Measurements from ENCODE around the gene GRM4.

The GRM4 gene

GRCh38 chr6:34082864-34083626 is 62.8 kb downstream of the GRM4 start:
- Histone ChIP-seq H3K4me3 (ENCODE audit: insufficient read length, low read depth) (no peak overlapping the region), H3K9ac (ENCODE audit: insufficient read length, low read depth) (no peak overlapping the region), H3K9me3 (ENCODE audit: insufficient read depth, low read length) (no peaks in the 10 kb centered on the region), H3K27me3 (ENCODE audit: insufficient read depth, insufficient read length) (no peaks in the 10 kb centered on the region), H3K4me1 (ENCODE audit: insufficient read depth, insufficient read length) (peaks cover 35% of the 10 kb centered on the region), H3K36me3 (ENCODE audit: insufficient read depth, insufficient read length, low read length) (no peaks in the 10 kb centered on the region)
- TF ChIP-seq ZNF274 (IDR thresholded peaks at IDR 0.05; ENCODE audit: low read depth, low read length) (no peak), YY1 (IDR thresholded peaks at IDR 0.05; ENCODE audit: insufficient read depth, insufficient read length) (no peak), SUZ12 (IDR thresholded peaks at IDR 0.05; ENCODE audit: extremely low read depth, insufficient read depth, insufficient read length) (no peak)
- DNase-seq (ENCODE audit: low read depth, low spot score): peak; percentile 23

- Histone ChIP-seq H3K4me1 (ENCODE audit: insufficient read depth, insufficient read length) (peaks cover 35% of the 10 kb centered on the region), H3K36me3 (ENCODE audit: insufficient read depth, insufficient read length, low read length) (no peaks in the 10 kb centered on the region), H3K27me3 (ENCODE audit: insufficient read depth, insufficient read length) (no peaks in the 10 kb centered on the region), H3K9ac (ENCODE audit: insufficient read length, low read depth) (no peak overlapping the region), H3K9me3 (ENCODE audit: insufficient read depth, low read length) (no peaks in the 10 kb centered on the region), H3K4me3 (ENCODE audit: insufficient read length, low read depth) (no peak overlapping the region)
- DNase-seq (ENCODE audit: low read depth, low spot score): no peak
- TF ChIP-seq ZNF274 (IDR thresholded peaks at IDR 0.05; ENCODE audit: low read depth, low read length): no peak
- no peak for TF ChIP-seq YY1 (IDR thresholded peaks at IDR 0.05; ENCODE audit: insufficient read depth, insufficient read length)
- no peak for TF ChIP-seq SUZ12 (IDR thresholded peaks at IDR 0.05; ENCODE audit: extremely low read depth, insufficient read depth, insufficient read length)
These were observed 63.5 kb downstream of the GRM4 start for GRCh38 chr6:34082348-34082747.

GRCh38 chr6:34080357-34080756 is 65.5 kb downstream of the GRM4 start:
- no peak overlapping the region for H3K9ac ChIP-seq (ENCODE audit: insufficient read length, low read depth)
- TF ChIP-seq SUZ12 (IDR thresholded peaks at IDR 0.05; ENCODE audit: extremely low read depth, insufficient read depth, insufficient read length): no peak
- TF ChIP-seq ZNF274 (IDR thresholded peaks at IDR 0.05; ENCODE audit: low read depth, low read length): no peak
- no peak for TF ChIP-seq YY1 (IDR thresholded peaks at IDR 0.05; ENCODE audit: insufficient read depth, insufficient read length)
- no peaks in the 10 kb centered on the region for H3K27me3 ChIP-seq (ENCODE audit: insufficient read depth, insufficient read length)
- no peak for DNase-seq (ENCODE audit: low read depth, low spot score)
- H3K4me1 ChIP-seq (ENCODE audit: insufficient read depth, insufficient read length): peaks cover 34% of the 10 kb centered on the region
- no peaks in the 10 kb centered on the region for H3K36me3 ChIP-seq (ENCODE audit: insufficient read depth, insufficient read length, low read length)
- H3K4me3 ChIP-seq (ENCODE audit: insufficient read length, low read depth): no peak overlapping the region
- H3K9me3 ChIP-seq (ENCODE audit: insufficient read depth, low read length): no peaks in the 10 kb centered on the region

- Histone ChIP-seq H3K4me3 (ENCODE audit: insufficient read length, low read depth) (no peak overlapping the region), H3K9me3 (ENCODE audit: insufficient read depth, low read length) (no peaks in the 10 kb centered on the region), H3K36me3 (ENCODE audit: insufficient read depth, insufficient read length, low read length) (no peaks in the 10 kb centered on the region), H3K27me3 (ENCODE audit: insufficient read depth, insufficient read length) (no peaks in the 10 kb centered on the region), H3K4me1 (ENCODE audit: insufficient read depth, insufficient read length) (peaks cover 34% of the 10 kb centered on the region), H3K9ac (ENCODE audit: insufficient read length, low read depth) (no peak overlapping the region)
- no peak for DNase-seq (ENCODE audit: low read depth, low spot score)
- TF ChIP-seq ZNF274 (IDR thresholded peaks at IDR 0.05; ENCODE audit: low read depth, low read length) (no peak), YY1 (IDR thresholded peaks at IDR 0.05; ENCODE audit: insufficient read depth, insufficient read length) (no peak), SUZ12 (IDR thresholded peaks at IDR 0.05; ENCODE audit: extremely low read depth, insufficient read depth, insufficient read length) (no peak)
These were observed 66.0 kb downstream of the GRM4 start for GRCh38 chr6:34079899-34080298.

- H3K27me3 ChIP-seq (ENCODE audit: insufficient read depth, insufficient read length): no peaks in the 10 kb centered on the region
- no peaks in the 10 kb centered on the region for H3K36me3 ChIP-seq (ENCODE audit: insufficient read depth, insufficient read length, low read length)
- H3K4me1 ChIP-seq (ENCODE audit: insufficient read depth, insufficient read length): peaks cover 12% of the 10 kb centered on the region
- H3K4me3 ChIP-seq (ENCODE audit: insufficient read length, low read depth): no peak overlapping the region
- H3K9me3 ChIP-seq (ENCODE audit: insufficient read depth, low read length): no peaks in the 10 kb centered on the region
- no peak overlapping the region for H3K9ac ChIP-seq (ENCODE audit: insufficient read length, low read depth)
- TF ChIP-seq SUZ12 (IDR thresholded peaks at IDR 0.05; ENCODE audit: extremely low read depth, insufficient read depth, insufficient read length): no peak
- TF ChIP-seq YY1 (IDR thresholded peaks at IDR 0.05; ENCODE audit: insufficient read depth, insufficient read length): no peak
- TF ChIP-seq ZNF274 (IDR thresholded peaks at IDR 0.05; ENCODE audit: low read depth, low read length): no peak
- DNase-seq (ENCODE audit: low read depth, low spot score): no peak
These were observed 70.0 kb downstream of the GRM4 start for GRCh38 chr6:34075906-34076305.

- DNase-seq (ENCODE audit: low read depth, low spot score): no peak
- Histone ChIP-seq H3K9ac (ENCODE audit: insufficient read length, low read depth) (no peak overlapping the region), H3K36me3 (ENCODE audit: insufficient read depth, insufficient read length, low read length) (no peaks in the 10 kb centered on the region), H3K4me3 (ENCODE audit: insufficient read length, low read depth) (no peak overlapping the region), H3K4me1 (ENCODE audit: insufficient read depth, insufficient read length) (peaks cover 16% of the 10 kb centered on the region), H3K9me3 (ENCODE audit: insufficient read depth, low read length) (no peaks in the 10 kb centered on the region), H3K27me3 (ENCODE audit: insufficient read depth, insufficient read length) (no peaks in the 10 kb centered on the region)
- TF ChIP-seq SUZ12 (IDR thresholded peaks at IDR 0.05; ENCODE audit: extremely low read depth, insufficient read depth, insufficient read length): no peak
- TF ChIP-seq YY1 (IDR thresholded peaks at IDR 0.05; ENCODE audit: insufficient read depth, insufficient read length): no peak
- TF ChIP-seq ZNF274 (IDR thresholded peaks at IDR 0.05; ENCODE audit: low read depth, low read length): no peak
These were observed 71.7 kb downstream of the GRM4 start for GRCh38 chr6:34074064-34074742.

GRCh38 chr6:34073540-34073939 is 72.3 kb downstream of the GRM4 start:
- Histone ChIP-seq H3K4me1 (ENCODE audit: insufficient read depth, insufficient read length) (peaks cover 14% of the 10 kb centered on the region), H3K27me3 (ENCODE audit: insufficient read depth, insufficient read length) (no peaks in the 10 kb centered on the region), H3K4me3 (ENCODE audit: insufficient read length, low read depth) (no peak overlapping the region), H3K9me3 (ENCODE audit: insufficient read depth, low read length) (no peaks in the 10 kb centered on the region), H3K36me3 (ENCODE audit: insufficient read depth, insufficient read length, low read length) (no peaks in the 10 kb centered on the region), H3K9ac (ENCODE audit: insufficient read length, low read depth) (no peak overlapping the region)
- DNase-seq (ENCODE audit: low read depth, low spot score): no peak
- no peak for TF ChIP-seq YY1 (IDR thresholded peaks at IDR 0.05; ENCODE audit: insufficient read depth, insufficient read length)
- TF ChIP-seq SUZ12 (IDR thresholded peaks at IDR 0.05; ENCODE audit: extremely low read depth, insufficient read depth, insufficient read length): no peak
- no peak for TF ChIP-seq ZNF274 (IDR thresholded peaks at IDR 0.05; ENCODE audit: low read depth, low read length)
